M059J (cell line): ENCODE measurements around the gene APAF1. TPM values are rescaled to one million over a fixed set of nuclear protein-coding genes. Genes with fewer than 3 reads are reported as not detected.
A peak's percentile ranks its signal among the peaks of the same experiment; 100 is the strongest.

Source experiments
- DNase-seq: peaks from one replicate; pipeline ENCODE4 v3.0.0-alpha.2; 2012; ENCODE audit warnings: low read depth
- total RNA-seq: library from RNA; depleted of rRNA; stranded (reverse); fragments of >200 nt; shearing (Covaris generic); gene quantifications from 2 replicates; pipeline ENCODE4 v1.2.3, GENCODE V29; 2014

The APAF1 gene
- total RNA-seq, 1 experiment from 2014 or later, result 19.5 TPM

- DNase-seq, result no peak
Measured at GRCh38 chr12:98727196-98727595, 82.1 kb downstream of the APAF1 start.

- no peak for DNase-seq
Measured at GRCh38 chr12:98730412-98730811, 85.3 kb downstream of the APAF1 start.

GRCh38 chr12:98733667-98734350 is 88.7 kb downstream of the APAF1 start:
- DNase-seq, result no peak

GRCh38 chr12:98735821-98736220 is 90.7 kb downstream of the APAF1 start:
- DNase-seq, result no peak

GRCh38 chr12:98736352-98737321 is 91.5 kb downstream of the APAF1 start:
- peak; percentile 53 for DNase-seq

- no peak for DNase-seq
Measured at GRCh38 chr12:98737322-98737712, 92.2 kb downstream of the APAF1 start.

GRCh38 chr12:98738002-98738401 is 92.9 kb downstream of the APAF1 start:
- DNase-seq, result peak; percentile 29

- no peak for DNase-seq
Measured at GRCh38 chr12:98738539-98738938, 93.4 kb downstream of the APAF1 start.

- DNase-seq, result no peak
Measured at GRCh38 chr12:98740751-98741150, 95.7 kb downstream of the APAF1 start.

- no peak for DNase-seq
Measured at GRCh38 chr12:98741196-98741555, 96.1 kb downstream of the APAF1 start.

- DNase-seq, result no peak
Measured at GRCh38 chr12:98741556-98742265, 96.6 kb downstream of the APAF1 start.

- no peak for DNase-seq
Measured at GRCh38 chr12:98743362-98743953, 98.4 kb downstream of the APAF1 start.

GRCh38 chr12:98744680-98745079 is 99.6 kb downstream of the APAF1 start:
- no peak for DNase-seq

GRCh38 chr12:98745578-98746391 is 100.7 kb downstream of the APAF1 start:
- DNase-seq, result peak; percentile 11

- no peak for DNase-seq
Measured at GRCh38 chr12:98748463-98748862, 103.4 kb downstream of the APAF1 start.

- no peak for DNase-seq
Measured at GRCh38 chr12:98750511-98750910, 105.4 kb downstream of the APAF1 start.

GRCh38 chr12:98751580-98752115 is 106.6 kb downstream of the APAF1 start:
- peak; percentile 15 for DNase-seq

- DNase-seq, result peak; percentile 85
Measured at GRCh38 chr12:98752726-98753125, 107.6 kb downstream of the APAF1 start.

GRCh38 chr12:98754095-98754494 is 109.0 kb downstream of the APAF1 start:
- DNase-seq, result peak; percentile 88

GRCh38 chr12:98755855-98756254 is 110.8 kb downstream of the APAF1 start:
- peak; percentile 80 for DNase-seq

- DNase-seq, result no peak
Measured at GRCh38 chr12:98757455-98757854, 112.4 kb downstream of the APAF1 start.
